KOPT-K1 (cell line): ENCODE measurements around the gene SUSD2.
"Not testable (repeated sequence)": the region's sequence is repeated elsewhere in the genome, so short reads cannot be mapped to it uniquely, and the experiment has no call there.

Source experiments
- H3K27ac ChIP-seq: fragments of 200-600 bp; sonication (generic); 2 replicates; pipeline ENCODE4 v1.5.1; 2016; ENCODE audit warnings: antibody characterized with exemption, mild to moderate bottlenecking, low read depth, low read length; ENCODE audit not compliant: poor library complexity, severe bottlenecking
- H3K36me3 ChIP-seq: fragments of 200-600 bp; sonication (generic); 2 replicates; pipeline ENCODE4 v1.5.1; 2017; ENCODE audit warnings: antibody characterized with exemption, mild to moderate bottlenecking, low read length, moderate library complexity; ENCODE audit not compliant: insufficient read depth
- H3K9me3 ChIP-seq: fragments of 200-600 bp; sonication (generic); 2 replicates; pipeline ENCODE4 v1.5.1; 2017; ENCODE audit warnings: antibody characterized with exemption, low read length, mild to moderate bottlenecking; ENCODE audit not compliant: insufficient read depth, poor library complexity, severe bottlenecking

SUSD2 gene

GRCh38 chr22:24177456-24177855, 3.8 kb upstream of the SUSD2 start:
- H3K36me3 ChIP-seq: peaks cover 58% of the 10 kb centered on the region
- H3K9me3 ChIP-seq: no peaks in the 10 kb centered on the region
- H3K27ac ChIP-seq: no peak overlapping the region

GRCh38 chr22:24178021-24178431, 3.3 kb upstream of the SUSD2 start:
- H3K9me3 ChIP-seq: no peaks in the 10 kb centered on the region
- peaks cover 52% of the 10 kb centered on the region for H3K36me3 ChIP-seq
- no peak overlapping the region for H3K27ac ChIP-seq

GRCh38 chr22:24178502-24179440, 2.5 kb upstream of the SUSD2 start:
- Histone ChIP-seq H3K9me3 (no peaks in the 10 kb centered on the region), H3K36me3 (peaks cover 45% of the 10 kb centered on the region), H3K27ac (no peak overlapping the region)

- Histone ChIP-seq H3K36me3 (peaks cover 37% of the 10 kb centered on the region), H3K9me3 (no peaks in the 10 kb centered on the region), H3K27ac (no peak overlapping the region)
These were observed 1.6 kb upstream of the SUSD2 start for GRCh38 chr22:24179478-24180210.

DNA sequence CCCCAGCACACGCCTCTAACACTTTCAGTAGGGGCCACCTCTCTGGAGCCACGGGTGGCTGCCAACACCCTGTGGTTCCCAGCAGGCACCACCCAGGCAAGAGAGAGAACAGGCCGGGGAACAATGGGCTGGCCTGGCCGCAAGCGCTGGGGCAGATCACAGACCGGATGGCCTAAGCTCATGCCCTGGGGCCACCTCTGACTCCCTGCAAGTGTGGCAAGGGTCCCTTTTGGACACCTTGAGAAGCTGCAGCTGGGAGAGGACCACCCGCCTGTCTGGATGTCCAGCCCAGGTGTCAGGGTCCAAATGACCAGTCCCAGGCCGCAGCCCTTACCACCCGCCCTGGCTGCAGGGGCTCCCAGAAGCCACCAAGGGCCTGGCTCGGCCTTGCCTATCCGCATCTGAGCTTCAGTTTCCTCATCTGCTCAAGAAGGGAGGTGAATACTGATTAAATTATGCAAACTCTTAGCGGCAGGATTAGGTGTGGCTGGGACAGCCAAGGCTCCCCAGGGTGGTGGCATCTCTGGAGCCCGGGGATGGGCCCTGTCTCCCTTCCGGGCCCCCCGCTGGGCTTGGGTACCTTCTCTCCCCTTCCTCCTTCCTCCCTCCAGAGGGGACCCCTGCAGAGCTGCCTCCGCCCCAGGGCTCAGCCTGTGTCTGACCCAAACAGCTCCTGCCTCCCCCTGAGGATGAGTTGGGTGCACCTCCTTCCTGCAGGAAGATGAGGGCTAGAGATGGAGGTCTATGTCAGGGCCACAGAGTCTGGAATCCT, 785 bp upstream of the SUSD2 start:
- no peaks in the 10 kb centered on the region for H3K9me3 ChIP-seq
- no peak overlapping the region for H3K27ac ChIP-seq
- peaks cover 28% of the 10 kb centered on the region for H3K36me3 ChIP-seq

GRCh38 chr22:24181996-24182899, 961 bp downstream of the SUSD2 start:
- H3K27ac ChIP-seq: no peak overlapping the region
- H3K36me3 ChIP-seq: peaks cover 10% of the 10 kb centered on the region
- no peaks in the 10 kb centered on the region for H3K9me3 ChIP-seq

- not testable (repeated sequence) for H3K9me3 ChIP-seq, H3K27ac ChIP-seq, H3K36me3 ChIP-seq
These were observed 1.6 kb downstream of the SUSD2 start for GRCh38 chr22:24182900-24183246.

- Histone ChIP-seq H3K36me3 (0 out of 2 replicates have a peak, but pooled peaks cover under 1% of the 10 kb centered on the region), H3K9me3 (no peaks in the 10 kb centered on the region), H3K27ac (no peak overlapping the region)
These were observed 2.2 kb downstream of the SUSD2 start for GRCh38 chr22:24183321-24184031.

DNA sequence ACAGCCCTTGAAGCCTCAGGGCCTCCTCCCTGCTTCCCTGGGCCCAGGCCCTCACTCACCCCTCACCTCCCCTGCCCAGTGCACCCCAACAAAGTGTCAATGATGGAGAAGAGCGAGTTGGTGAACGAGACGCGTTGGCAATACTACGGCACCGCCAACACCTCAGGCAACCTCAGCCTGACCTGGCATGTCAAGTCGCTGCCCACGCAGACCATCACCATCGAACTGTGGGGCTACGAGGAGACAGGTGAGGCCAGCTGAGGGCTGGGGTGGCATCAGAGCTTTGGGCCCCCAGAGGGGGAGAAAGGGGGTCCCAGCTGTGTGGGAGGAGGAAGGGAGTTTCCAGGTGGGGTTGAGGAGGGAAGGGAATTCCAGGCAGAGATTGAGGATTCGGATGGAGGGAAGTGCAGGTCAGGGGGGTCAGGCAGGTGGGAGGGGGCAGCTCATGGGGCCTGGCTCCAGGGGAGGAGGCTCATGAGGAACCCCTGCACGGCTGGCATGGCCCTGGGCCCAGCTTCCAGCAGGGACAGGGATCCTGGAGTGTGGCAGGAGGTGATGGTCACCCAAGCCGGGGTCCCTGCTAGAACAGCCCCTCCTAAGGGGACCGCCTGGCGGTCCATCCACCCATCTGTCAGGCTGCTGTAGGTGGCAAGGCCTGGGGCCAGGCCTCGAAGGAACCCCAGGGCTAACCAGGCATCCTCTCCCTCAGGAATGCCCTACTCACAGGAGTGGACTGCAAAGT, 2.9 kb downstream of the SUSD2 start:
- Histone ChIP-seq H3K27ac (no peak overlapping the region), H3K36me3 (no peaks in the 10 kb centered on the region), H3K9me3 (no peaks in the 10 kb centered on the region)

- H3K9me3 ChIP-seq: no peaks in the 10 kb centered on the region
- no peak overlapping the region for H3K27ac ChIP-seq
- no peaks in the 10 kb centered on the region for H3K36me3 ChIP-seq
These were observed 3.8 kb downstream of the SUSD2 start for GRCh38 chr22:24185001-24185500.

DNA sequence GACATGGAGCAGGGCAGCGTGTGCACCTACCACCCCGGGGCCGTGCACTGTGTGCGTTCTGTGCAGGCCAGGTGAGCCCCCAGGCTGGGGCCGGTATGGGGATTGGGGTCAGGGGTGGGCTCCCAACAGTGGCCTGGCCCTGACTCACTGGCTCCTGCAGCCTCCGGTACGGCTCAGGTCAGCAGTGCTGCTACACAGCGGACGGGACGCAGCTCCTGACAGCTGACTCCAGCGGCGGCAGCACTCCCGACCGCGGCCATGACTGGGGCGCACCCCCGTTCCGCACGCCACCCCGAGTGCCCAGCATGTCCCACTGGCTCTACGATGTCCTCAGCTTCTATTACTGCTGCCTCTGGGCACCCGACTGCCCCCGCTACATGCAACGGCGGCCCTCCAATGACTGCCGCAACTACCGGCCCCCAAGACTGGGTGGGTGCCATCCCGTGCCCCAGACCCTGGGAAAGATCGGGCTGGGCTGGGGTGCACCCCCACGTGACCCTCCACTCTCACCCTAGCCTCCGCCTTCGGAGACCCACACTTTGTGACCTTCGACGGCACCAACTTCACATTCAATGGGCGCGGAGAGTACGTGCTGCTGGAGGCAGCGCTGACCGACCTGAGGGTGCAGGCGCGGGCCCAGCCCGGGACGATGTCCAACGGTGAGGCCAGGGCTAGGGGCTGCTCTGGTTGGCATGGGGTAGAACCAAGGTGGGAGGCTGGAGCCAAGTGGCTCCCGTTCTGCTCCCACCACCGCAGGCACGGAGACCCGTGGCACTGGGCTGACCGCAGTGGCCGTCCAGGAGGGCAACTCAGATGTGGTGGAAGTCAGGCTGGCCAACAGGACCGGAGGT, 4.4 kb downstream of the SUSD2 start:
- Histone ChIP-seq H3K36me3 (no peaks in the 10 kb centered on the region), H3K9me3 (no peaks in the 10 kb centered on the region), H3K27ac (no peak overlapping the region)

- Histone ChIP-seq H3K27ac (no peak overlapping the region), H3K36me3 (no peaks in the 10 kb centered on the region), H3K9me3 (no peaks in the 10 kb centered on the region)
These were observed 5.1 kb downstream of the SUSD2 start for GRCh38 chr22:24186352-24186740.
